Hepatocyte (in vitro differentiated cells): ENCODE results near the gene ADAM12. TPM values are rescaled to one million over a fixed set of nuclear protein-coding genes. Genes with fewer than 3 reads are reported as not detected.

Experiments
- DNase-seq: peaks from one replicate; pipeline ENCODE4 v3.0.0-alpha.2; 2016; ENCODE audit warnings: low spot score
- H2AFZ ChIP-seq: fragments of 200-600 bp; sonication (generic); 2 replicates; pipeline ENCODE4 v1.6.0; 2016; ENCODE audit warnings: antibody characterized with exemption, mild to moderate bottlenecking
- H3K27ac ChIP-seq: fragments of 200-600 bp; sonication (generic); 2 replicates; pipeline ENCODE4 v1.5.1; 2016; ENCODE audit warnings: mild to moderate bottlenecking
- H3K27me3 ChIP-seq: fragments of 200-600 bp; sonication (generic); 2 replicates; pipeline ENCODE4 v1.6.1; 2016
- H3K36me3 ChIP-seq: fragments of 200-600 bp; sonication (generic); replicated peaks from 2 replicates; pipeline ENCODE4 v1.5.1; 2016; ENCODE audit warnings: low read depth; ENCODE audit not compliant: insufficient read depth
- H3K4me1 ChIP-seq: fragments of 200-600 bp; sonication (generic); 2 replicates; pipeline ENCODE4 v1.5.1; 2016; ENCODE audit warnings: mild to moderate bottlenecking, moderate library complexity; ENCODE audit not compliant: insufficient read depth
- H3K4me2 ChIP-seq: fragments of 200-600 bp; sonication (generic); 2 replicates; pipeline ENCODE4 v1.6.0; 2016
- H3K4me3 ChIP-seq: fragments of 200-600 bp; sonication (generic); 2 replicates; pipeline ENCODE4 v1.5.1; 2016; ENCODE audit warnings: mild to moderate bottlenecking
- H3K79me2 ChIP-seq: fragments of 200-600 bp; sonication (generic); 2 replicates; pipeline ENCODE4 v1.6.0; 2017; ENCODE audit warnings: mild to moderate bottlenecking
- H3K9me2 ChIP-seq: fragments of 200-600 bp; sonication (generic); replicated peaks from 2 replicates; pipeline ENCODE4 v1.6.0; 2017; ENCODE audit warnings: mild to moderate bottlenecking; ENCODE audit not compliant: insufficient read depth
- H3K9me3 ChIP-seq: fragments of 200-600 bp; sonication (generic); 2 replicates; pipeline ENCODE4 v1.5.1; 2016; ENCODE audit warnings: low read depth, mild to moderate bottlenecking
- H4K20me1 ChIP-seq: fragments of 200-600 bp; sonication (generic); 2 replicates; pipeline ENCODE4 v1.6.0; 2016; ENCODE audit warnings: mild to moderate bottlenecking; ENCODE audit not compliant: insufficient read depth, poor library complexity, severe bottlenecking
- CTCF ChIP-seq: fragments of 200-600 bp; sonication (generic); IDR thresholded peaks from 2 replicates; pipeline ENCODE4 v1.5.1; 2016; ENCODE audit warnings: antibody characterized with exemption, mild to moderate bottlenecking; ENCODE audit not compliant: poor library complexity
- EZH2 ChIP-seq: fragments of 200-600 bp; sonication (generic); IDR thresholded peaks from 2 replicates; pipeline ENCODE4 v1.6.1; 2016; ENCODE audit warnings: antibody characterized with exemption, mild to moderate bottlenecking, borderline replicate concordance
- EZH2phosphoT487 ChIP-seq: fragments of 200-600 bp; sonication (generic); IDR thresholded peaks from one replicate; pipeline ENCODE4 v1.6.1; 2018; ENCODE audit warnings: antibody characterized with exemption, mild to moderate bottlenecking, low read depth, moderate library complexity; ENCODE audit not compliant: unreplicated experiment, severe bottlenecking
- WGBS: methylation state at CpG from one replicate; pipeline ENCODE4 v1.1.6; 2016; ENCODE audit warnings: low lambda C conversion rate; ENCODE audit errors: missing lambda C conversion rate; 5-methylcytosine and 5-hydroxymethylcytosine counted together
- polyA plus RNA-seq: library from polyadenylated mRNA; unstranded; fragments of >200 nt; fragmentation: Nextera tagmentation; extraction: Ambion mirVana; gene quantifications from 2 replicates; pipeline ENCODE4 v1.2.1, GENCODE V29; 2016
- total RNA-seq: library from RNA; depleted of rRNA; stranded (reverse); fragments of >200 nt; gene quantifications from 2 replicates; pipeline ENCODE4 v1.2.3, GENCODE V29; 2014

Gene ADAM12
- total and polyA plus RNA-seq, 2 experiments from 2014 or later: 4.9 to 11.3 TPM

GRCh38 chr10:126283307-126283706, 105.0 kb downstream of the ADAM12 start:
- no peaks in the 10 kb centered on the region for H3K9me3 ChIP-seq
- H3K27me3 ChIP-seq: no peaks in the 10 kb centered on the region
- no peak overlapping the region for H3K27ac ChIP-seq
- WGBS: 97% methylated on average over 3 of the region's 3 CpGs
- no peaks in the 10 kb centered on the region for H3K9me2 ChIP-seq
- no peak overlapping the region for H2AFZ ChIP-seq
- no peak overlapping the region for H3K4me2 ChIP-seq
- H3K4me1 ChIP-seq: no peaks in the 10 kb centered on the region
- H3K4me3 ChIP-seq: no peak overlapping the region
- H3K79me2 ChIP-seq: no peaks in the 10 kb centered on the region
- TF ChIP-seq EZH2 (no peak), EZH2phosphoT487 (no peak), CTCF (no peak)
- no peaks in the 10 kb centered on the region for H3K36me3 ChIP-seq
- H4K20me1 ChIP-seq: no peaks in the 10 kb centered on the region
- no peak for DNase-seq

GRCh38 chr10:126278851-126279250, 109.4 kb downstream of the ADAM12 start:
- no peaks in the 10 kb centered on the region for H3K4me1 ChIP-seq
- DNase-seq: no peak
- no peak overlapping the region for H3K4me2 ChIP-seq
- H3K27ac ChIP-seq: no peak overlapping the region
- no peaks in the 10 kb centered on the region for H3K27me3 ChIP-seq
- H3K36me3 ChIP-seq: no peaks in the 10 kb centered on the region
- 44% methylated on average over 6 of the region's 6 CpGs for WGBS
- H3K79me2 ChIP-seq: no peaks in the 10 kb centered on the region
- no peaks in the 10 kb centered on the region for H3K9me3 ChIP-seq
- H4K20me1 ChIP-seq: no peaks in the 10 kb centered on the region
- H2AFZ ChIP-seq: no peak overlapping the region
- H3K4me3 ChIP-seq: no peak overlapping the region
- H3K9me2 ChIP-seq: no peaks in the 10 kb centered on the region
- no peak for TF ChIP-seq EZH2phosphoT487
- no peak for TF ChIP-seq CTCF
- no peak for TF ChIP-seq EZH2

DNA sequence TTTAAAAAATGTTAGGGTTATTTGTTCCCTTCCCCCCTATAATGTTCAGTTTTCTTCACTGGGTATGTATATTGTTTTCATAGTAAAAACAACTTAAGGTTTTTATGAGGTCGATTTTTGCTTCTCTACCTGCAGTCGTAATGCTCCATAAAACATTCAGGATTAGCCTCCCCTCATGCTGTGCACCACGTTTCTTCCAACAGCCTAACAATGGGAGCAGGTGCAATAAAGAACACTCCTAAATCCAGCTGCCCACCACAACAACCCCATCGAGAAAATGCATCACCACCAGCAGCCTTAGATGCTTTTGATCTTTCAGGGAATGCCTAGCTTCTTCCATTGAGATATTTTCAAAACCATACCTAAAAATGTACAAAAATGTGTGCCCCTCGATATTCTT, 111.1 kb downstream of the ADAM12 start:
- H3K4me2 ChIP-seq: no peak overlapping the region
- no peaks in the 10 kb centered on the region for H4K20me1 ChIP-seq
- no peaks in the 10 kb centered on the region for H3K9me2 ChIP-seq
- no peak for TF ChIP-seq CTCF
- no peak for TF ChIP-seq EZH2phosphoT487
- no peak for TF ChIP-seq EZH2
- H3K79me2 ChIP-seq: no peaks in the 10 kb centered on the region
- H3K27ac ChIP-seq: no peak overlapping the region
- no peak overlapping the region for H3K4me3 ChIP-seq
- no peaks in the 10 kb centered on the region for H3K27me3 ChIP-seq
- WGBS: 53% methylated on average over 5 of the region's 5 CpGs
- H3K36me3 ChIP-seq: no peaks in the 10 kb centered on the region
- no peak for DNase-seq
- H2AFZ ChIP-seq: no peak overlapping the region
- no peaks in the 10 kb centered on the region for H3K9me3 ChIP-seq
- H3K4me1 ChIP-seq: no peaks in the 10 kb centered on the region

- H3K4me1 ChIP-seq: no peaks in the 10 kb centered on the region
- H3K27me3 ChIP-seq: no peaks in the 10 kb centered on the region
- no peaks in the 10 kb centered on the region for H3K9me2 ChIP-seq
- H3K36me3 ChIP-seq: no peaks in the 10 kb centered on the region
- H3K4me2 ChIP-seq: no peak overlapping the region
- H3K9me3 ChIP-seq: no peaks in the 10 kb centered on the region
- H3K27ac ChIP-seq: no peak overlapping the region
- WGBS: 78% methylated on average over 2 of the region's 2 CpGs
- TF ChIP-seq CTCF (no peak), EZH2phosphoT487 (no peak)
- DNase-seq: no peak
- H3K79me2 ChIP-seq: no peaks in the 10 kb centered on the region
- no peaks in the 10 kb centered on the region for H4K20me1 ChIP-seq
- H2AFZ ChIP-seq: no peak overlapping the region
- no peak overlapping the region for H3K4me3 ChIP-seq
Measured at GRCh38 chr10:126272526-126272925, 115.8 kb downstream of the ADAM12 start.
